Kidney (tissue), 14 donors: ENCODE results near the gene DCBLD2. TPM values are rescaled to one million over a fixed set of nuclear protein-coding genes. Genes with fewer than 3 reads are reported as not detected.

Experiments
- DNase-seq, 5 donors: peaks; one replicate each; pipeline ENCODE4 v3.0.0-alpha.2; 2013 to 2020
- FAIRE-seq: peaks from 2 replicates; lab custom pipeline; 2012; peaks lifted over from hg19 to GRCh38; lab: Jason Lieb, UNC
- H3K27ac ChIP-seq, 2 donors: one replicate each; pipeline ENCODE4 v1.7.0; 2013; ENCODE audit warnings: low read depth in 2 of 2, low read length in 2 of 2, inconsistent platforms in 1 of 2
- H3K27me3 ChIP-seq: one replicate; pipeline ENCODE4 v1.7.1; 2013; ENCODE audit warnings: low read length, inconsistent platforms; ENCODE audit not compliant: control insufficient read depth, insufficient read depth
- H3K36me3 ChIP-seq, 3 donors: one replicate each; pipeline versions ENCODE4 v1.7.0 to v1.7.1; 2013; ENCODE audit warnings: low read length in 3 of 3, control low read depth in 1 of 3, inconsistent platforms in 1 of 3; ENCODE audit not compliant: insufficient read depth in 3 of 3, control insufficient read depth in 2 of 3
- H3K4me1 ChIP-seq, 3 donors: one replicate each; pipeline versions ENCODE4 v1.7.0 to v1.7.1; 2013; ENCODE audit warnings: low read length in 3 of 3, inconsistent platforms in 1 of 3, low read depth in 1 of 3; ENCODE audit not compliant: control insufficient read depth in 2 of 3, insufficient read depth in 2 of 3
- H3K4me3 ChIP-seq, 3 donors: one replicate each; pipeline versions ENCODE4 v1.7.0 to v1.8.1; 2013; ENCODE audit warnings: low read length in 3 of 3, control low read depth in 1 of 3, inconsistent platforms in 1 of 3
- H3K9ac ChIP-seq, 3 donors: one replicate each; pipeline versions ENCODE4 v1.7.0 to v1.7.1; 2013; ENCODE audit warnings: low read length in 3 of 3, control low read depth in 1 of 3, inconsistent platforms in 1 of 3
- H3K9me3 ChIP-seq, 3 donors: one replicate each; pipeline versions ENCODE4 v1.7.0 to v1.7.1; 2013; ENCODE audit warnings: low read length in 3 of 3, control low read depth in 1 of 3, inconsistent platforms in 1 of 3; ENCODE audit not compliant: control insufficient read depth in 2 of 3, insufficient read depth in 1 of 3
- CTCF ChIP-seq: IDR thresholded peaks from 3 replicates; pipeline ENCODE4 v1.5.1; 2012; ENCODE audit warnings: mild to moderate bottlenecking, moderate library complexity, borderline replicate concordance; ENCODE audit not compliant: insufficient read depth; ENCODE audit errors: extremely low read depth
- intact Hi-C: fragments of 100-400 bp; cut with DNase I; formaldehyde crosslinking; loops from one replicate; pipeline ENCODE4 v1.11.1; 2022
- polyA plus RNA-seq: library from polyadenylated mRNA; stranded (reverse); fragments of 350-450 nt; fragmentation: Illumina TruSeq; extraction: RNeasy Lipid Tissue Mini Kit (QIAGEN cat#74804); gene quantifications from one replicate; pipeline ENCODE4 v1.2.3, GENCODE V29; 2014; ENCODE audit warnings: low read depth, low replicate concordance; ENCODE audit not compliant: insufficient read depth
- total RNA-seq: library from RNA; stranded (reverse); fragmentation: NEBNext Ultra II Directional; extraction: Animal tissue kit (Norgen Biotek cat#: 25700); gene quantifications from one replicate; pipeline ENCODE4 v1.2.1, GENCODE V29; 2021
- donor health status: control.
- donor health status: control.
- donor health status: control.
- donor health status: control.
- donor health status: control.
- donor health status: DM: yes; HTN: yes; CAD: no.
- donor health status: Normal renal cell carcinoma (clear cell type).

DCBLD2 gene
- total and polyA plus RNA-seq, 2 donors from 2014 or later: 8.0 to 39.3 TPM

- Histone ChIP-seq H3K27me3 (no peaks in the 10 kb centered on the region), H3K9me3 (no peaks in the 10 kb centered on the region), H3K36me3 (no peaks in the 10 kb centered on the region), H3K4me1 (peaks cover 0 to 5% (median 0%) of the 10 kb centered on the region in 3 donors), H3K4me3 (peak overlapping the region; percentile 77 to 81 (median 80)), H3K9ac (peak overlapping the region in 2 of 3 donors; percentile 34 to 63), H3K27ac (peak overlapping the region in 1 of 2 donors; percentile 80)
- intact Hi-C loops: no loop called here
- no peak for TF ChIP-seq CTCF
- no peak for DNase-seq
- no peak for FAIRE-seq
Measured at GRCh38 chr3:98902351-98902740, 851 bp upstream of the DCBLD2 start.

- DNase-seq: peak in 4 of 5 donors; percentile 76 to 87 (median 80)
- FAIRE-seq: no peak
- H3K4me1 ChIP-seq: peaks cover 0 to 5% (median 0%) of the 10 kb centered on the region in 3 donors
- H3K36me3 ChIP-seq: no peaks in the 10 kb centered on the region
- H3K27ac ChIP-seq: peak overlapping the region; percentile 86 to 91
- H3K9ac ChIP-seq: peak overlapping the region; percentile 32 to 71 (median 37)
- peak overlapping the region; percentile 66 to 73 (median 70) for H3K4me3 ChIP-seq
- no peaks in the 10 kb centered on the region for H3K9me3 ChIP-seq
- no peak for TF ChIP-seq CTCF
- no peaks in the 10 kb centered on the region for H3K27me3 ChIP-seq
- intact Hi-C loops: no loop called here
Measured at GRCh38 chr3:98901119-98901391, 440 bp downstream of the DCBLD2 start.

GRCh38 chr3:98900265-98901118 is 1.0 kb downstream of the DCBLD2 start:
- Histone ChIP-seq H3K4me1 (peaks cover 0 to 5% (median 0%) of the 10 kb centered on the region in 3 donors), H3K27ac (peak overlapping the region; percentile 86 to 91), H3K9me3 (no peaks in the 10 kb centered on the region), H3K36me3 (no peaks in the 10 kb centered on the region), H3K4me3 (peak overlapping the region; percentile 66 to 73 (median 70)), H3K9ac (peak overlapping the region; percentile 32 to 71 (median 37)), H3K27me3 (no peaks in the 10 kb centered on the region)
- no peak for FAIRE-seq
- intact Hi-C loops: no loop called here
- no peak for TF ChIP-seq CTCF
- DNase-seq: peak in 2 of 5 donors; percentile 23 to 84
